ENCODE measurements around the gene PHF14.

The PHF14 gene

DNA sequence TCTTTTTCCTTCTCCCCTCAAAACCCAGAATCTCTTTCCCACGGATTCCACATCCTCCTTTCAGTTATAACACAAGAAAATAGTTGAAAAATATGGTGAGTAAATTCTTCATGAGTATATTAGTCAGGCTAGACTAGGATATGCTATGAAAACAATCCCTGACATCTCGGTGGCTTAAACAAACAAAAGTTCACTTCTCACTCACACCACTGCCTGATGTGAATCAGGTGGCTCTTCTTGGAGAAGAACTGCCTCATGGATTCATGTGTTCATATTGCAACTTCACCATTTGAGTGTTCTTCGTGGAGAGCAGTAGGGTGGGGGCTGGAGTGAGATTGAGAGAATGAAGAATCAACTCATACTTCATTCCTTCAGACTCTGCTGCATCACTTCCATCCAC lies 204.1 kb downstream of the PHF14 start:
- no peak for DNase-seq

DNA sequence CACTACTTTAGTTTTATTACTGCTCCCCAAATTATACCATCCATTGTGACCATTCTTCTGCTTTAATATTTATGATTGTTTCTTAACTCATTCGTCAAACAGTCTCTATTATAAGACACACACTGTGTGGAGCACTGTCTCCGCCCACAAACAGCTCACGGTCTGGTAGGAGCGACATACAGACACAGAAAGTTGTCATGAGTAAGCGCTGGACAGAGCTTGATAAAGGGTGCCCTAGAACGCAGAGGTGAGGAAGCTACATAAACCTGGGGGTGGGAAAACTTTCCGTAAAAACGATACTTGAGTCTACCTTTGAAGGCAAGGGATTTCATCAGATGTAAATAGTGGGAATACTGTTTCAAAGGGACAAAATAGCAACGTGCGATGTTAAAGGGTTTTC lies 207.9 kb downstream of the PHF14 start:
- DNase-seq, result no peak

DNA sequence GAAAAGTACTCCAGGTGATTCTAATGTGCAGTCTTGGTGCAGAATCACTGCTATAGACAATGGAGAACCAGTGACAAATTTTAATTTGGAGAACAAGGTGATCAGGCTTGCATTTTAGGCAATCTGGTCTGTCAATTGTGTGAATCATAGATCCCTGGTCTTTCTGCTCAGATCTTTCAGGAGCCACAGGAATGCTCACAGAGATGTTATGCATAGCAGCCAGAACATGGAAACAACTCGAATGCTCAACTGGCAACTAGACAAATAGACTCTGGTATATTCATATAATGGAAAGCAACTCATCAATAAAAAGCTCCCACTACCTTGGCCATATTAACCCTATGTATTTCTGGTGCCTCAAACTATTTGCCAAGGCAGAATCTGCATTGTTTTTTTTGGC lies 209.1 kb downstream of the PHF14 start:
- no peak for DNase-seq

DNA sequence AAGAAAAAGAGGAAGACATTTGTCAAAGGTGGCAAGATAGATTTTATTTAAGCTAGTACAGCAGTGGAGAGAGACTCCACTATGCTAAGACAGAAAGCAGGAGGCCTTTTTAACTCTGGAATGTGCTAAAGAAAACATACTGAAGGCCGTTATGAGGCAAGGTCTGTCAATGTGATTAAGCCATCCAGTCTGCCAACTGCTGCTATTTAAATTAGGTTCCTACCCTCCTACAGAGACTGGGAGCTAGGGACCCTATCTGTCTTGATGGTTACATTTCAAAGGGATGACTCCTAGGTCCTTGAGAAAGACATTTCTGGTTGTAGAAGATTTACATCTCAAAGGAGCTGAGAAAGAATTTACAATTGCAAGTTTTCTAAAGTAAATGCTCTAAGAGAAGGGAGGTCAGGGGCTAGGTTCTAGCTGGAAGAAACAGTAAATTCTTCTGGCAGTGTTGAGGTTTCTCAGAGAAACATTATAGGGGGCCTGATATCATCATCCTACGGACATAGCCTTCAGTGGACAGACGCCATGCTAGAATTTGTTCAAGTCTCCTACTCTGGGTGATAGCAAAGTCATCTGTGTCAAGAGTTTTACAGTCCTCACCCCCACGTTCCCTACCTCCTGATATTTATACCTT lies 211.6 kb downstream of the PHF14 start:
- DNase-seq, result no peak

DNA sequence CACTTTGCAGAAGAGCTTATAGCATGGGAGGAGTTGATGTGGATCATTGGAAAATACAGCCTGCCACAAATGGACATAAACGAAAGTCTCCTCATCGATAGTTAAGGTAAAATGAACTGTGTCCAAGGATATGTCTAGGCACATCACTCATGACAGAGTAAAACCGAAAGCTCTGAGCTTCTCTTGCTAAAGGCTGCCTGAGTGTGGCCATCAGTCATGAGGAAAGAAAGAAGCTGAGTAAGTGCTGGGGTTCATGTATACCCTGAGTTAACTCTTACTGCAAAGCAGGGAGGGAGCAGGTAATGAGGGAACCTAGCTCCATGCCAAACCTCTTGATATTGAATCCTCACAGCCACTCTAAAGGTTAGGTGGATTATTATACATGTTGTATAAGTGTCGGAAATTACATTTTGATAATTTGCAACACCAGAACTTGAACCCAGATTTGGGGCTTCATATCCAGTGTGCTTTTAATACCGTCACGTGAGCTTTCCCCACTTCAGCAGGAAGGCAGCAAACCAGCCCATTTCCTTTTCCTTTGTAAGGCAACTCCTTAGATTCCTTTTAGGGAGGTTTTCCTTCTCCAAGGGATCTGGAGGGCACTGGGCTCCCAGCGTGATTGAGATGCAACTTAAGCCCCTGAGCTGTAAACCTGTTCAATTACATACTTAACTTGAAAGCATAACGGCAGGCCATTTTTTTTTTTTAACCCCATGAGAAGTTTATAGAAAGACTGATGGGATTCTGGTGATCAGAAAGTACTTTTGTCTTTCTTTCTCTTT lies 215.0 kb downstream of the PHF14 start:
- DNase-seq, result no peak

DNA sequence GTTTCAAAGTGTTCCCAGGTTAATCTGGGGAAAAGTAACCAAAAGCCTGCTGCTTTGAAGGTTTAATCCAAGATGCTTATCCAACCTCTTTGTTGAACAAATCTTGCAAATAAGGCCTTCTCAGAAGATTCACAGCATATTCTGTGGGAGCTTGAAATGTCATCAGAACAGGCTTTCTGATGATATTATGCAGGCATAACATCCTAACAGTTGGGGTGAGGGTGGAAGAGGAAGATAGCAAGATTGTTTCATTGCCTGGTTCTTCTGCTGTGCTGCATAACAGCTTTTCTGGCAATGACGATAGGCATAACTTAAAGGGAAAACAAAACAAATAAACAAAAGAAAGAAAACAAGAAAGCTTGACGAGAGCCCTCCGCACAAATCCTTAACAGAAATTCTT lies 217.4 kb downstream of the PHF14 start:
- no peak for DNase-seq

DNA sequence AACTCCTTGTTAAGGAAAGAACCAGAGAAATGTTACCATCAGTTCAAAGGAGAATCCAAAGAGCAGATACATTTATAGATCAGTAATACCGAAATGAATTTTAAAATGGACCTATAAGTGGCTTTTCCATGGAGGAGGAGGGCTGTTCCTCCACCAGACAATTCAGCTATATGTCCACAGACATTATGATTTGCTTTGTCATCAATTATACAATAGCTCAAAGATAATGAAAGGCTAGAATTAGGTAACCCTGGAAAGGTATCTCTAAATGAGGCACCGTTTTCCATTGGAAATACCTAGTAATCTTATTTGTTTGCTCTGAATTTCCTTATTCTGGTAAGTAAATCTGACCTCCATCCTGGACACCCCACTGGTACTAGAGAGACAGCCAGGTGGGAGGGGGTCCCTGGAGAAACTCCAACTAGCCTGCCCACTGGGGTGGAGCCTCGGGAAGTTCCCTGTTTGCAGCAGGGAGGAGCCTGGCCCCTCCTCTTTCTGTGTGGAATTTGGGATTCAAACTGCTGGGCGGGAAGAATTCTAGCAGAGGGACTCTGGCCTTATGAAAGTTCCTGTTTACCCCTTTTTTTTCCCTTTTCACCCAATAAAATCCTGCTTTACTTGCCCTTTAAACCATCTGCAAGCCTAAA lies 218.0 kb downstream of the PHF14 start:
- DNase-seq, result no peak

DNA sequence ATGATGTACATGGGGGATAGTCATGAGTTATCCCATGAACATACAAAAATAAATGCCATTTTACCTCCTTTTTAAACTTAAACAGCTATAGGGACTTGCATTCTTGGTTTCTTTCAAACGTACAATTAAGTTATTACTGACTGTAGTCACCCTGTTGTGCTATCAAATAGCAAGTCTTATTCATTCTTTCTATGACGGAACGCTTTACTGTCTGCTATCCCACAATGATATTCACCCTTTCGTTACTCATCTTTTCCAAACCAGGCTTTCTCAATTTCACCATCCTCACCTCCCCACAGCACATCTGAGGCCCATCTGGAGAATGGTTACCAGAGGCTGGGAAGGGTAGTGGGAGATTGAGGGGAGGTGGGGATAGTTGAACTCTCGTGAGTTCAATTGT lies 218.8 kb downstream of the PHF14 start:
- no peak for DNase-seq

DNA sequence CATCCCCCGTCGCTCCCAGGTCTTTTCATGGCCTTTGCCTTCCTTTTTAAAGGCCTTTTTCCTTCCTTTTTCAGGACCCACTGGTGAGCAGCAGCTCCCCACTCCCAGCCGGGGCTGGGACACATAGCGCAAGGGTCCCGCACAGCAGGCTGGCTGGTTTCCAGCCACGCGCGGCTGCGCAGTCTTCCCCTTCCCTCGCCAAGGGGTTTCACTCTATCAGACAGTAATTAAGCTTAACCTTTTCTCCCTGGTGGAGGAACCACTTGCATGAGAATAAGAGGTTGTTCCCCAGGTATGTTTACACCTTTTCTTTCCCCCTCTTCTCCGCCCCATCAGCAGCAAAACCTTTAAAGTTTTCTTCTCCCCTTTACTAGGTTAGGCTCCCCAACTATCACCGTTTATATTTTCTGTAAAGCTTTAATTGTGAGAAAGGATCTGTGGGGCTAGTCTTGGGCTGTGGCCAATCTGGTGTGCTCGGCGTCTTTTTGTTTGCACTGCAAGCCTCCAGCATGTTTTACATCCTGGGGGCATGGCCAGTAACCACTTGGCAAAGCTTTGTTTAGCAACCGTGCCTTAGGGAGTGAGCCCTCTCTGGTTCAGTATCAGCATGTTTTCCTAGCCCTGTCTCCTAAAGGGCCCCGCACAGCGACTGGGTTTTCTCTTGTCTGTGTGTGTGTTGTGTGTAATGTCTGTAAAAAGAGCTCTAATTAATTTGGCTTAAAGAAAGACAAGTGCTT lies 219.6 kb downstream of the PHF14 start:
- no peak for DNase-seq

DNA sequence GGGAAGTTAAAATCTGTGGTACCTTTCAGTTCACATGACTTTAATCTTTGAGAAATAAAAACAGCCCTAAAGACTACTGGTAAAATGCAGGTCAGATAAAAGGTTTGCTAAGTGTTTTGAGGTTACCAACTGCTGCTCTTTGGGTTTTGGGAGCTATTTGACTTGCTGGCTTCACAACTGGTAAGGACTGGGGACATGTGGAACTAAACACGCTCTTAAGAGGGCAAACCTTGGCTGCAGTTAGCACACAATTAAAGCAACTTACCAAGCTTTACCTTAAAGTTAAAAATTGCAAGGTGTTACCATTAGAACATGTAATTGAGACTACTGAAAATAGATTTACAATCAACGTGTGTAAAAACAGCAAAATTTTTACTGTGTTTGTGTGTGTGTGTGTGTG lies 220.2 kb downstream of the PHF14 start:
- no peak for DNase-seq

DNA sequence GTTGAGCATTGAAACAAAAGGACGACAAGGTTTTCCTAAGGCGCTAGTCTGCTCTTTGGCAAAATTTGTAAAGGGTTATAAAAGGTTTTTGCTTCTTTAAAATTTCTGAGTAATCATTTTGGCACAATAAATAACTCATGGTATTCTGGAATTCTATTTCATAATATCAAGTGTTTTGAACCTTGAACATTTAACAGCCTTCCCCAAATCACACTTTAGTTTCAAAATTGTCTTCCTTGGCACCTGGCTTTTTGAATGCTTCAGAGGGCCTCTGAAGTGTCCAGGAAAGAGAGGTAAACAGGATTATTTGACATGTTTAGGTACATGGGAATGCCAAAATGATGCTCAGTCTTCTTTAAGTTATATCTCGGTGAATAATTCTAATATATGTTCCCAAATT lies 220.8 kb downstream of the PHF14 start:
- DNase-seq, result no peak

DNA sequence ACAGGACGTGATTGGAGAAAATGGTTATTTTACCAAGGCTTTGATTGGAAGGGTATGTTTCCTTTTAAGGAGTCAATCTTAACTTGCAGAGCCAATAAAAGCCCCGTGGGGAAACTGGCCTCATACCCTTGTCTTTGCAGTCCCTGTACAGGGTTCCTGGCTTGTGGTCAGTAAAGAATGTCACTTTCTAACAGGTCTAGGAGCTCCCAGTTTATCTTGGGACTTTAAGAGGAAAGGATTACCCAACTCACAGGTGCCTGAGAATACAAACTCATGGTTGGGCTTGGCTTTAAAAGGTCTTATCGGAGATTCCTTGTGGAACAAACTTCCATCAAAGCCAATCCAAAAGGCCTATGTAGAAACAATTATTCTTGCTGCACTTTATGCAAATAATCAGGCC lies 221.8 kb downstream of the PHF14 start:
- DNase-seq, result no peak

DNA sequence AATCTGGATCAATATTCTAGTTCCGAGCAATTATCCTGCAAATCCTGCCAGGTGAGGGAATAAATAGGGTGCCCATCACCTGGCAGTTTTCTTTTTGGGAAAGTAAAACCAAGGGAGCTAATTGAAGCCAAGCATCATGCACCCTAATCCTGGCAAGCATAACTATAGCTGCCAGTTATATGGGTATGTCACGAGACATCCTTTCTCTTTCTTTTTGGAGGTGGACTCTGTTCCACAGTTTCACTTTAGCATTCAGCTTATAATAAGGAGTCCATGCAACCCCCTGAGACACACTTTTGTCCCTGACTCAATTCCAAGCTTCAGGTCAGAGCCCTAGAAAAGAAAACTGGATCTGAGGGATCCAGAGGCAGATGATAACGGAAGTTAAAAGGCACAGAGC lies 222.5 kb downstream of the PHF14 start:
- no peak for DNase-seq

DNA sequence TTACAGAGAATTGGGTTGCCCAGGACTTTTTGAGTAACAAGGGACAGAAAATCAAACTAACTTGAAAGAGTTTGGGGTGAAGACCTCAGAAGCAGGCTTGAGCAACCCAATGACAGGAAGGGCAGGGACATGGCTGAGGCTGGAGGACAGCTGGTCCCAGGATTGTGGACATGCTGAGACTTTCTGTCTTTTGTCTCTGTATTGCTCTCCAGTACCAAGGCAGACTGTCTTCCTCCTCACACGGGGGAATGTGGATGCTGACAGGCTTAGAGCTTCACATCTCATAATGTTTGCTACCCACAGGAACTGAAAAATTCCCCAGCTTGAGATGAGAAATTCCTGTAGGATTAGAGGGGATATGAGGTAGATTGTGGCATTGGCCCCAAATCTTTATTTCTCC lies 229.6 kb downstream of the PHF14 start:
- no peak for DNase-seq

DNA sequence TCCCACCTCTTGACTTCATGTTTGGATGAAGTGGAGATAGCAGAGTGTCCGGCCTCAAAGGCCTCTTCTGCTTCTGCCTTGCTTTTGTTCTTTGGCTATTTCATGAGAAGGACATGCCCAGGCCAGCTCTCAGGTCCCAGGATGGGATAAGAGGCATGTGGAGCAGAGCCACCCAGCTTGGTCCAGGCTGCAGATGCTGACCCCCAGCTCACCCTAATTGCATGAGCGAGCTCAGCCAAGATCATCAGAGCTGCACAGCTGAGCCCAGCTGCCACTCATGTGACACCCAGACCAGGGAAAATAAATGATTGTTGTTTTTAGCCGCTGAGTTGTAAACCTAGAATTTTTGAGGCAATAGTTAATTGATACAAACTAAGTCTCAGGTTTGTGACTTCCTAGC lies 230.0 kb downstream of the PHF14 start:
- no peak for DNase-seq

DNA sequence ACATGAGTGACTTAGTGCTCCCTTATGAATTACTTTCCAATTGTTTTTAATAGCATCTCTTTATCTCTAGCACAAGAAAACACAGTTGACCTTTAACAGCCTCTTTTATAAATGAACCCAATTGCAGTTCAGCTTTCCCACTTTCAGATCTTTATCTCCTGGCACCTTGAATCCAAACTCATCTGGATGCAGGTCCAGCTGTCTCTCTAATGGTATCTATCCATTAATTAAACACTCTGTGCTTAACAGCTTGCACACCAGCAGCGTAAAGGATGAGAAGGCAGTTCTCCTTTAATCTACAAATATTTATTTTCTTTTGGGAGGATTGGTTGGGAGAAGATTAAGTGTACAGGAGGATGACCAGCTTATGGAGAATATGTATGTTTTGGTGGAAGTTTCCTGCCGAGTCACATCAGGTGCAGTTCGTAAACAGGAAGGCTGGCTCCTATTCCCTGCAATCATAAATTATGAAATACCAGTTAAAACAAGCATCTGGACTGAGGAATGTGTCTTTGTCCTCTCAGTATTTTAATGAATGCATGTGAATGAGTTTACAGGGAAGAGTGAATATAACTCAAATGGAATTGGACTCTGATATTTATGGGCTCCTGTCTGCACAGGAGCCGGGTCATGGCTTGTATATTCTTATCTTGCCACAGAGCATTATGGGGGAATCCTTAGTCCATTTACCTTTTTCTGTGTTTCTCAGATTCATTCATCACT lies 232.7 kb downstream of the PHF14 start:
- DNase-seq, result no peak

DNA sequence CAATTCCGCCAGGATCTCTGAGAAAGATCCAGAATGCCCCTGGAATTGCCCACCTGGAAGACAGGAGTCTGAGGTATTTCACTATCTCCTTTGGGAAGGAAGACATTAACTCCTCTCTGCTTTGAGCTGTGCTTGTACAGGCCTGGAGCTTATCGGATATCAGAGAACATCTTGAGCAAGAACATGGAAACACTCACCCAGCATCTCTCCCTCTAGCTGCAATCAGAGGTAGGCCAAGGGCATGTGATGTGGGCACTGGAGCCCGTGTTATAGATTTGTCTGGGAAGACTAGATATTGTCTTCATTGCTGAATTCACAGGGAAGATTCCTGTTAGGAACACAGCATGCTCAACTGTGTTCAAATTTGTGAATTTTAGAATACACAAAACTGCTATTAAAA lies 233.9 kb downstream of the PHF14 start:
- no peak for DNase-seq

DNA sequence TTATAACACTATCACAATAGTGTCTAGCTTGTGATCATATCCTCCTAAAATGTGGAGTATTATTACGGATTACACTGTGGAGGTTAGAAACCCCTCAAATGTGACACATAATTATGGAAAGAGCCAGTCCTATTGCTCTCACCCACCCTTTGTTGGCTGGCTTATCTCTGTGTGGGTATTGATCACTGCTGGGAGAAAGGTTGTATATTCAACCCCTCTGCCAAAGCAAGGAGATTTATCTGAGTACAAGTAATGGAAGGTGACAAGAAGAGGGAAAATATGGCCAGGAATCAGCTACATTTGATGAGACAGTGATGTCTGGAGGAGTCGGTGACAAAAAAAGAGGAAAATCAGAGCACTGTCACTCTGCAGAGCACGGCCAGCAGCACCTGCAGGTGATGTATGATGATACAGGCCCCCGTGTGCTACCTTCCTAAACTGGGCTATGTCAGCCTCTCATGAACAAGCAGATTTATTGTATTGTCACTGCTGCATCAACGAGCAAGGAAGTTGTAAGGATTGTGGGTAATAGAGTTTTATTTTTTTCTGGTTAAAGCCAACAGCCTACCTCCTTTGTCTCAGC lies 235.3 kb downstream of the PHF14 start:
- no peak for DNase-seq

DNA sequence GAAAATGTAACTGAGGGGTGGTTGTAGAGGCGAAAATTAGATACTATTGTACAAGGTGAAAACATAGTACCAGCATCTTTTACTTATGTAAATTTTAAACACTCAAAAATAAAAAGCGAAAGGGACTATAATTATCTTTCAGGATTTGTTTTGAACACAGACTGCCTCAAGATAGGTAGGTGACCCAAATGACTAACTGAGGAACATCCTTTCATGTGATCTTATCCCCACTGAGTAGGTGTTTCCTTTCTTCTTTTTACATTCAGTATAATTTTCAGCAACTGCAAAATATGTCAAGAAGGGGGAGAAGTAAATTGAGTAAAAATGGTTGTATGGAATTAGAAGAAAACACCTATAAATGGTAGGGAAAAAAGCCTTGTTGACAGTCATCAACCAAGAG lies 236.7 kb downstream of the PHF14 start:
- no peak for DNase-seq

DNA sequence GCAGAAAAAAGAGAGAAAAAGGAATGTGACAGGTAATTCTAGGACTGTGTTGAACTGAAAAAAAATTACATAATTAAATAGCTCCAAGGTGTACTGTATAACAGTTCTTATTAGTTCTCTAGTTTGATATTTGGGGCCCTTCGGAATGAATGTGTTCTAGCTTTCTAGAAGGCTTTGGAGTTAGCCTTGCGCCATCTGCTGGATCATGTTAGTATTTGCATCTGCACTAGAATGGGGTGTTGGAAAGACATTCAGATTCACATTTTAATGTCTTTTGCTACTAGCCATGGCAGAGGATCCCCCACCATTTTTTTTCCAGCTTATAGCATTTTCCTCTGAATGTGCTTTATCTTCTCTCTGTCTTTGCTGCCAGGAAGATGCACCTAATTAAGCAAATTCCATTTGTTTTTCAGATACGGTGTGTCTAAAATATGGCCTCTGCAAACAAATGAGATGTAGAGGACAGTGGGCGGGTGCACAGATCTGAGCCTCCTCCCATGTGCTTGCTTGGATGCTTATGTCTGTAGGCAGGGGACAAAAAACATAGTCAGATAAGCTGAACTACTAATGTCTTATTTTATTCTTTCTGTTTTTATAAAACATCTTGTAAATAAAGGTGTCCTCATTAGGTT lies 238.5 kb downstream of the PHF14 start:
- DNase-seq, result no peak

DNA sequence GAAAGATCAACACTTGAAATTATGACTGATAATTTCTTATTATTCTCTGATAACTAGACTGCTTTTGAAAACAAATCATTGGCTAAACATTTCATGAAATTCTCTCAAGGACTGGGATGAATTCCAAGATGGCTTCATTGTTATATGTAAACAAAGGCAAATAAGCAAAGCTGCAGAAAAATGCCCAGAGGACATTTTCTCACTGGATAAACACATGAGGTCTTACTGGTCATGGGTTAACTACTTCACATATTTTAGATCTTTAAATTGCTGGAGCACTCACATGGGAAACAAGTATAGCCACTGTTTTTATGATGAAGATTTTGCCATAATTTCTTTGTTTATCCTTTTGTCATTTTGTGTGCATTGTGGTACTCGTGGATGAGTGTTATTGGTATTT lies 239.1 kb downstream of the PHF14 start:
- DNase-seq, result no peak

DNA sequence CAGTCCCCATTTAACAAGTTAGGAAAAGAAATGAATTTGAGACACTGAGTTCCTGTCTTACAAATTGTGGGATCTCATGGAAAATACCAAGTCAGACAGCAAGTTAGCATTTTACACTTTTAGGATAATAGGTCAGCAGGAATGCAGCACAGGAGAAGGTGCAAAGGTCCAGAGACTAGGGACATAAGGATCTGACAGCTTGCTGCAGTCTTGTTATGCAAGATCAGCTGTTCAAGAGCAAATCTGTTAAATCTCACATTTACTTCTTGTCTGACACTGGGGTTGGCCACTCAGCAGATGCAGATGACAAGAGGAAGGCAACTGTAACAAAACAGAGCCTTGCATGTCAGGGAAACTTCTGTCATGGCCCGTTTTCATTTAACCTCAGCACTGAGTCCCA lies 239.6 kb downstream of the PHF14 start:
- no peak for DNase-seq

Measured in activated T-cell treated with anti-CD3 and anti-CD28 coated beads, Interleukin-2, amount 50 U/mL, for 1 hour (primary cell).